A549 (cell line): ENCODE results near the gene ABHD1. TPM values are rescaled to one million over a fixed set of nuclear protein-coding genes. Genes with fewer than 3 reads are reported as not detected.

Experiments
- ATAC-seq, 2 experiments: fragments of 200-7000 bp in 1 of 2; fragments of >200 bp in 1 of 2; cut with Nextera tagmentation in 1 of 2; cut with Tn5 transposase in 1 of 2; 3 replicates each; pipeline versions ENCODE4 v1.8.0 to v1.9.1; 2018 to 2020; ENCODE audit warnings: mild to moderate bottlenecking in 1 of 2, moderate library complexity in 1 of 2
- CTCF ChIA-PET: fragments of 300-600 bp; sonication (Branson Sonifier 250); formaldehyde crosslinking; extraction: SDS; loops from one replicate; lab custom pipeline; 2021; ENCODE audit warnings: antibody characterized with exemption, inconsistent platforms; lab: Yijun Ruan, JAX
- POLR2A ChIA-PET: fragments of 350-600 bp; formaldehyde crosslinking; extraction: SDS; loops from one replicate; lab custom pipeline; 2021; ENCODE audit warnings: antibody characterized with exemption, inconsistent platforms; lab: Yijun Ruan, JAX
- DNase-seq, 2 experiments: peaks; one replicate each; pipeline versions ENCODE4 v3.0.0 to v3.0.0-alpha.2; 2011 to 2016; ENCODE audit warnings: low read depth in 1 of 2, low spot score in 1 of 2
- FAIRE-seq: peaks from 2 replicates; lab custom pipeline; 2011; peaks lifted over from hg19 to GRCh38; lab: Jason Lieb, UNC
- H3K27ac ChIP-seq, 2 experiments: fragments of >200 bp; sonication (Bioruptor Twin); formaldehyde crosslinking; 3 replicates each; pipeline ENCODE4 v1.5.1; 2016 to 2017
- H3K4me1 ChIP-seq: fragments of >200 bp; sonication (Bioruptor Twin); formaldehyde crosslinking; 3 replicates; pipeline ENCODE4 v1.6.1; 2016
- H3K4me2 ChIP-seq: fragments of >200 bp; sonication (Bioruptor Twin); formaldehyde crosslinking; 3 replicates; pipeline ENCODE4 v1.6.1; 2016
- H3K4me3 ChIP-seq: fragments of >200 bp; sonication (Bioruptor Twin); formaldehyde crosslinking; 3 replicates; pipeline ENCODE4 v1.5.1; 2016
- H3K9me3 ChIP-seq: fragments of >200 bp; sonication (Bioruptor Twin); formaldehyde crosslinking; 3 replicates; pipeline ENCODE4 v1.6.1; 2016
- BHLHE40 ChIP-seq: IDR thresholded peaks from 2 replicates; pipeline ENCODE4 v1.6.1; 2012; ENCODE audit warnings: low read depth, low read length, inconsistent platforms
- CBX2 ChIP-seq: fragments of 200-600 bp; sonication (generic); IDR thresholded peaks from 2 replicates; pipeline ENCODE4 v1.6.1; 2016; ENCODE audit warnings: low read depth, mild to moderate bottlenecking, borderline replicate concordance
- CEBPB ChIP-seq, 2 experiments: fragments of >200 bp in 1 of 2; sonication (Bioruptor Twin) in 1 of 2; formaldehyde crosslinking in 1 of 2; IDR thresholded peaks; 2 replicates each; pipeline ENCODE4 v1.6.1; 2012 to 2016
- CHD2 ChIP-seq: fragments of 150-350 bp; IDR thresholded peaks from 2 replicates; pipeline ENCODE4 v1.6.1; 2014; ENCODE audit warnings: low read length; ENCODE audit not compliant: partially characterized antibody
- CHD4 ChIP-seq: fragments of 200-600 bp; sonication (generic); IDR thresholded peaks from 2 replicates; pipeline ENCODE4 v1.6.1; 2016; ENCODE audit warnings: antibody characterized with exemption, mild to moderate bottlenecking, borderline replicate concordance
- EHMT2 ChIP-seq: fragments of 200-600 bp; sonication (generic); IDR thresholded peaks from 2 replicates; pipeline ENCODE4 v1.6.1; 2016; ENCODE audit warnings: antibody characterized with exemption, low read depth, mild to moderate bottlenecking, moderate library complexity
- GATA3 ChIP-seq: IDR thresholded peaks from 2 replicates; pipeline ENCODE4 v1.6.1; 2012; ENCODE audit warnings: borderline replicate concordance
- HOXA7 ChIP-seq: fragments of 250-450 bp; sonication (Bioruptor Pico); IDR thresholded peaks from 2 replicates; pipeline ENCODE4 v1.5.0; 2020; ENCODE audit warnings: mild to moderate bottlenecking, moderate library complexity
- HOXB13 ChIP-seq: fragments of 250-450 bp; sonication (Bioruptor Pico); IDR thresholded peaks from 2 replicates; pipeline ENCODE4 v1.5.0; 2020; ENCODE audit warnings: low read depth, mild to moderate bottlenecking, moderate library complexity
- HOXB5 ChIP-seq: fragments of 250-450 bp; sonication (Bioruptor Pico); IDR thresholded peaks from 2 replicates; pipeline ENCODE4 v1.5.0; 2020; ENCODE audit warnings: mild to moderate bottlenecking, moderate library complexity
- JUNB ChIP-seq: fragments of >200 bp; sonication (Bioruptor Twin); formaldehyde crosslinking; IDR thresholded peaks from 2 replicates; pipeline ENCODE4 v1.6.1; 2016
- KDM1A ChIP-seq: fragments of 200-600 bp; sonication (generic); IDR thresholded peaks from 2 replicates; pipeline ENCODE4 v1.6.1; 2016; ENCODE audit warnings: low read depth, mild to moderate bottlenecking
- MAFK ChIP-seq: fragments of 450-650 bp; IDR thresholded peaks from 2 replicates; pipeline ENCODE4 v1.6.1; 2014; ENCODE audit not compliant: partially characterized antibody
- NFE2L2 ChIP-seq: fragments of 150-350 bp; conservative IDR thresholded peaks from 2 replicates; pipeline ENCODE4 v1.6.1; 2014; ENCODE audit warnings: low read length
- POLR2A ChIP-seq: IDR thresholded peaks from 2 replicates; pipeline ENCODE4 v1.6.1; 2012; ENCODE audit warnings: mild to moderate bottlenecking, low read length
- RARB ChIP-seq: fragments of 250-450 bp; sonication (Bioruptor Pico); IDR thresholded peaks from 2 replicates; pipeline ENCODE4 v1.8.0; 2021; ENCODE audit warnings: mild to moderate bottlenecking, moderate library complexity
- TFCP2L1 ChIP-seq: fragments of 250-450 bp; sonication (Bioruptor Pico); IDR thresholded peaks from 2 replicates; pipeline ENCODE4 v1.5.0; 2021; ENCODE audit warnings: mild to moderate bottlenecking
- ZFP36 ChIP-seq: fragments of 450-650 bp; IDR thresholded peaks from 2 replicates; pipeline ENCODE4 v1.6.1; 2014; ENCODE audit warnings: borderline replicate concordance; ENCODE audit not compliant: partially characterized antibody
- ZSCAN20 ChIP-seq: fragments of 250-450 bp; sonication (Bioruptor Pico); IDR thresholded peaks from 2 replicates; pipeline ENCODE4 v1.8.0; 2022; ENCODE audit warnings: mild to moderate bottlenecking, moderate library complexity
- WGBS: methylation state at CpG from one replicate; pipeline ENCODE4 v1.1.6; 2017; ENCODE audit errors: missing lambda C conversion rate; 5-methylcytosine and 5-hydroxymethylcytosine counted together
- polyA plus RNA-seq, 4 experiments: library from polyadenylated mRNA; depleted of rRNA in 3 of 4; stranded (reverse); fragments of >200 nt; fragmentation: RNase III in 1 of 4; extraction: RNeasy Plus Mini Kit Qiagen cat#74134 plus additional on column Dnase treatment in 1 of 4; gene quantifications; 2 replicates in 3 of 4; 3 replicates in 1 of 4; pipeline ENCODE4 v1.2.3, GENCODE V29; 2011 to 2017
- TF ChIP-seq, protein P1 (sequence below): IDR thresholded peaks from 2 replicates; pipeline ENCODE4 v1.6.1; 2012; ENCODE audit warnings: low read depth, borderline replicate concordance
- TF ChIP-seq, protein P2 (sequence below): fragments of >200 bp; sonication (Bioruptor Twin); formaldehyde crosslinking; IDR thresholded peaks from 2 replicates; pipeline ENCODE4 v1.6.1; 2016
- TF ChIP-seq, protein P3 (sequence below): fragments of >200 bp; sonication (Bioruptor Twin); formaldehyde crosslinking; IDR thresholded peaks from 3 replicates; pipeline ENCODE4 v1.5.1; 2016
- TF ChIP-seq, protein P4 (sequence below): fragments of 250-450 bp; sonication (Bioruptor Pico); IDR thresholded peaks from 2 replicates; pipeline ENCODE4 v1.5.0; 2021; ENCODE audit warnings: mild to moderate bottlenecking, moderate library complexity, borderline replicate concordance
- TF ChIP-seq, protein P5 (sequence below): fragments of 450-650 bp; IDR thresholded peaks from 2 replicates; pipeline ENCODE4 v1.6.1; 2014; ENCODE audit warnings: antibody characterized with exemption

ABHD1 gene
- polyA plus RNA-seq, 2 of the 4 experiments (the other 2 are of a cell fraction) = 0.96 to 1.9 TPM

DNA sequence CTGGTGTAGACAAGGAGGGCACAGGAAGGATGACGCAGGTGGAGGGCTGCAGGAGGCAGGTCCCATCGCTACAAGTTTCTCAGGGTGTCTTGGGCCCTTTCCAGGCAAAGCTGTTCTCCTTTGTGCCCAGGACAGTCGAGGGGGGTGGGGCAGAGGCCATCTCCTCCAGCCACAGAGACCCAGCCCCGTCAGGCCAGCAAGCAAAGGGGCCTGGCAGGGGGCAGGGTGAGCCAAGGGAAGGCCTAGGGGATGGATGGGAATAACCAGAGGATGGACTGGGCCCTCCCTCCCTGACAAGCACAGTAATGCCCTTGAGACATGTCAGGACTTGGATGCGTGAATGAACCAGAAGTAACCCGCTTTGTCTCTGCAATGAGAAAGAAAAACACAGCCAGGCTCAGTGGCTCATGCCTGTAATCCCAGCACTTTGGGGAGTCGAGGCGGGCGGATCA lies 31.5 kb downstream of the ABHD1 start:
- 0 out of 3 replicates have a peak, but pooled peaks cover 8% of the 10 kb centered on the region for H3K4me1 ChIP-seq
- no peaks in the 10 kb centered on the region for H3K9me3 ChIP-seq
- no peak overlapping the region for H3K4me3 ChIP-seq
- no peak overlapping the region for H3K4me2 ChIP-seq
- no peak for FAIRE-seq
- no peak overlapping the region for H3K27ac ChIP-seq
- ATAC-seq = no peak
- no peak for DNase-seq
- WGBS = 64% methylated on average over 9 of the region's 9 CpGs
- POLR2A ChIA-PET = no interaction called here
- CTCF ChIA-PET = interaction anchor here (1.2 to 5.1 kb wide), 6 partner anchors 14 to 148 kb away, joined by 3 to 36 read pairs (median 5); no protein-coding TSS in a partner anchor
- TF ChIP-seq, protein P1, sequence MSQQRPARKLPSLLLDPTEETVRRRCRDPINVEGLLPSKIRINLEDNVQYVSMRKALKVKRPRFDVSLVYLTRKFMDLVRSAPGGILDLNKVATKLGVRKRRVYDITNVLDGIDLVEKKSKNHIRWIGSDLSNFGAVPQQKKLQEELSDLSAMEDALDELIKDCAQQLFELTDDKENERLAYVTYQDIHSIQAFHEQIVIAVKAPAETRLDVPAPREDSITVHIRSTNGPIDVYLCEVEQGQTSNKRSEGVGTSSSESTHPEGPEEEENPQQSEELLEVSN = no peak
- TF ChIP-seq EHMT2 (no peak), TFCP2L1 (no peak), CHD2 (no peak), ZSCAN20 (CRISPR knock-in tag) (no peak)
- TF ChIP-seq, protein P2, sequence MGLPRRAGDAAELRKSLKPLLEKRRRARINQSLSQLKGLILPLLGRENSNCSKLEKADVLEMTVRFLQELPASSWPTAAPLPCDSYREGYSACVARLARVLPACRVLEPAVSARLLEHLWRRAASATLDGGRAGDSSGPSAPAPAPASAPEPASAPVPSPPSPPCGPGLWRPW = no peak
- TF ChIP-seq, all 56 proteins: peak for 0

DNA sequence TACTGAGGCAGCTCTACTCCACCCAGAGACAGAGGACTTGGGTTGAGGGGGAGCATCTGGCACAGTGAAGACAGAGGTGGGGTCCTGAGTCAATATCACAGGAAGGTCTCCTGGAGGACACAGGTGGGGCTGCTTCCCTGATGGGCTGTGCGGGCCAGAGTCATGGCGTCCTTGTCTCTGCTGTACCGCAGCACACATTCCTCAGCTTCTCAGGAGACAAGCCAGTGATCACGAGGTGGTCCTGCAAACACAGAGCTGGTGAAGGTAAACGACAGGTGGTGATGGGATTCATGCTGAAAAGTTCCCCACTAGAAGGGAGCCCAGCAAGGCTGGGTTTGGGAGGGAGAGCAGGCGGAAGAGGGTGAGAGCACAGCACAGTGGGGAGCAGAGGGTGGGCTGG lies 34.9 kb downstream of the ABHD1 start:
- Histone ChIP-seq H3K4me3 (no peak overlapping the region), H3K27ac (no peak overlapping the region), H3K4me1 (no peaks in the 10 kb centered on the region), H3K4me2 (no peak overlapping the region), H3K9me3 (no peaks in the 10 kb centered on the region)
- DNase-seq = no peak
- TF ChIP-seq POLR2A = 0 out of 2 replicates have a peak, but pooled peaks have one; percentile 3
- no peak for TF ChIP-seq KDM1A
- TF ChIP-seq TFCP2L1 = no peak
- no peak for FAIRE-seq
- 67% methylated on average over 6 of the region's 6 CpGs for WGBS
- POLR2A ChIA-PET = no interaction called here
- CTCF ChIA-PET = interaction anchor here (0.7 to 4.0 kb wide), 8 partner anchors 9 to 312 kb away, joined by 3 to 36 read pairs (median 4); partner anchors contain the start of genes PREB and TCF23
- ATAC-seq = no peak

DNA sequence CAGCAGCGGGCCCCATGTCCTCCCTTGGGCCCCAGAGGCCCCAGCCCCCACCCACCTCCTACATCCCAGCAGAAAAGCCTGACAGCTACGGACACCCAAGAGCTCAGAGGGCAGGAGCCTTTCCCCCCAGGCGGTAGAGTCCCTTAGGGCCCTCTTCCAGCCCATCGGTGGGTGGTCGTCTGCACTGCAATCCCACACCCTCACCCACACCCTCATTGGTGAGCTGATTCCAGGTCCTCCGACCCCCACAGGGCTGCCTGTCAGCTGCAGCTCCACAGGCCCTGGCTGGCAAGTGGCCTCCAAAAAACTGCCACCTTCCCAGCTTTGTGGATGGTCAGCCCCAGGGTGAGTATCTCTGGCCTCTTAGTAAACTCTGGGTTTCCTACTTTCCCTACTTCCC lies 35.7 kb downstream of the ABHD1 start:
- ATAC-seq = no peak; a peak in 2 of 6 replicates
- Histone ChIP-seq H3K27ac (no peak overlapping the region), H3K4me2 (no peak overlapping the region), H3K9me3 (no peaks in the 10 kb centered on the region), H3K4me1 (no peaks in the 10 kb centered on the region), H3K4me3 (no peak overlapping the region)
- CTCF ChIA-PET = interaction anchor here (0.6 to 4.0 kb wide), 6 partner anchors 11 to 213 kb away, joined by 3 to 36 read pairs (median 8); no protein-coding TSS in a partner anchor
- WGBS = 66% methylated on average over 3 of the region's 6 CpGs
- DNase-seq = no peak
- POLR2A ChIA-PET = no interaction called here
- FAIRE-seq = no peak
- TF ChIP-seq, protein P3, sequence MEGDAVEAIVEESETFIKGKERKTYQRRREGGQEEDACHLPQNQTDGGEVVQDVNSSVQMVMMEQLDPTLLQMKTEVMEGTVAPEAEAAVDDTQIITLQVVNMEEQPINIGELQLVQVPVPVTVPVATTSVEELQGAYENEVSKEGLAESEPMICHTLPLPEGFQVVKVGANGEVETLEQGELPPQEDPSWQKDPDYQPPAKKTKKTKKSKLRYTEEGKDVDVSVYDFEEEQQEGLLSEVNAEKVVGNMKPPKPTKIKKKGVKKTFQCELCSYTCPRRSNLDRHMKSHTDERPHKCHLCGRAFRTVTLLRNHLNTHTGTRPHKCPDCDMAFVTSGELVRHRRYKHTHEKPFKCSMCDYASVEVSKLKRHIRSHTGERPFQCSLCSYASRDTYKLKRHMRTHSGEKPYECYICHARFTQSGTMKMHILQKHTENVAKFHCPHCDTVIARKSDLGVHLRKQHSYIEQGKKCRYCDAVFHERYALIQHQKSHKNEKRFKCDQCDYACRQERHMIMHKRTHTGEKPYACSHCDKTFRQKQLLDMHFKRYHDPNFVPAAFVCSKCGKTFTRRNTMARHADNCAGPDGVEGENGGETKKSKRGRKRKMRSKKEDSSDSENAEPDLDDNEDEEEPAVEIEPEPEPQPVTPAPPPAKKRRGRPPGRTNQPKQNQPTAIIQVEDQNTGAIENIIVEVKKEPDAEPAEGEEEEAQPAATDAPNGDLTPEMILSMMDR = no peak
- TF ChIP-seq, protein P4, sequence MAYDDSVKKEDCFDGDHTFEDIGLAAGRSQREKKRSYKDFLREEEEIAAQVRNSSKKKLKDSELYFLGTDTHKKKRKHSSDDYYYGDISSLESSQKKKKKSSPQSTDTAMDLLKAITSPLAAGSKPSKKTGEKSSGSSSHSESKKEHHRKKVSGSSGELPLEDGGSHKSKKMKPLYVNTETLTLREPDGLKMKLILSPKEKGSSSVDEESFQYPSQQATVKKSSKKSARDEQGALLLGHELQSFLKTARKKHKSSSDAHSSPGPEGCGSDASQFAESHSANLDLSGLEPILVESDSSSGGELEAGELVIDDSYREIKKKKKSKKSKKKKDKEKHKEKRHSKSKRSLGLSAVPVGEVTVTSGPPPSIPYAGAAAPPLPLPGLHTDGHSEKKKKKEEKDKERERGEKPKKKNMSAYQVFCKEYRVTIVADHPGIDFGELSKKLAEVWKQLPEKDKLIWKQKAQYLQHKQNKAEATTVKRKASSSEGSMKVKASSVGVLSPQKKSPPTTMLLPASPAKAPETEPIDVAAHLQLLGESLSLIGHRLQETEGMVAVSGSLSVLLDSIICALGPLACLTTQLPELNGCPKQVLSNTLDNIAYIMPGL (CRISPR knock-in tag) = no peak

DNA sequence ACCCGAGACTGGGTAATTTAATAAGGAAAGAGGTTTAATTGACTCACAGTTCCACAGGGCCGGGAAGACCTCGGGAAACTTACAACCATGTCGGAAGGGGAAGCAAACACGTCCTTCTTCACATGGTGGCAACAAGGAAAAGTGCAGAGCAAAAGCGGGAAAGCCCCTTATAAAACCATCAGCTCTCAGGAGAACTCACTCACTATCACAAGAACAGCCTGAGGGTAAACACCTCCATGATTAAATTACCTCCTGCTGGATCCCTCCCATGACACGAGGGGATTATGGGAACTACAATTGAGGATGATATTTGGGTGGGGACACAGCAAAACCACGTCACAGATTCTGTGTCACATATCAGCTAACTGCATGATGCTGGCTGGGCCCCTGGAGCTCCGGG lies 36.6 kb downstream of the ABHD1 start:
- TF ChIP-seq CEBPB (IDR thresholded peaks at IDR 0.05) = no peak
- TF ChIP-seq NFE2L2 = no peak
- TF ChIP-seq RARB (CRISPR knock-in tag) = no peak
- no peak for TF ChIP-seq CHD2
- TF ChIP-seq HOXA7 (CRISPR knock-in tag) = no peak
- no peak for TF ChIP-seq HOXB5
- no peak for TF ChIP-seq CBX2
- TF ChIP-seq BHLHE40 = no peak
- TF ChIP-seq JUNB = no peak
- TF ChIP-seq MAFK = no peak
- TF ChIP-seq CHD4 = no peak
- TF ChIP-seq ZSCAN20 (CRISPR knock-in tag) = no peak
- no peak for TF ChIP-seq HOXB13 (CRISPR knock-in tag)
- no peak for TF ChIP-seq GATA3
- TF ChIP-seq ZFP36 = no peak
- TF ChIP-seq, protein P5, sequence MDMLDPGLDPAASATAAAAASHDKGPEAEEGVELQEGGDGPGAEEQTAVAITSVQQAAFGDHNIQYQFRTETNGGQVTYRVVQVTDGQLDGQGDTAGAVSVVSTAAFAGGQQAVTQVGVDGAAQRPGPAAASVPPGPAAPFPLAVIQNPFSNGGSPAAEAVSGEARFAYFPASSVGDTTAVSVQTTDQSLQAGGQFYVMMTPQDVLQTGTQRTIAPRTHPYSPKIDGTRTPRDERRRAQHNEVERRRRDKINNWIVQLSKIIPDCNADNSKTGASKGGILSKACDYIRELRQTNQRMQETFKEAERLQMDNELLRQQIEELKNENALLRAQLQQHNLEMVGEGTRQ = no peak
- POLR2A ChIA-PET = no interaction called here
- no peak for FAIRE-seq
- Histone ChIP-seq H3K4me1 (no peaks in the 10 kb centered on the region), H3K9me3 (no peaks in the 10 kb centered on the region), H3K4me3 (no peak overlapping the region), H3K27ac (no peak overlapping the region), H3K4me2 (no peak overlapping the region)
- DNase-seq = no peak
- CTCF ChIA-PET = interaction anchor here (0.7 to 2.4 kb wide), 6 partner anchors 10 to 657 kb away, joined by 3 to 20 read pairs (median 4); no protein-coding TSS in a partner anchor
- no peak for ATAC-seq
- 76% methylated on average over 9 of the region's 9 CpGs for WGBS
